GM13977 (cell line): ENCODE measurements around the gene WIZ.
"Not testable (repeated sequence)": the region's sequence is repeated elsewhere in the genome, so short reads cannot be mapped to it uniquely, and the experiment has no call there.

Source experiments
- DNase-seq: peaks from one replicate; pipeline ENCODE4 v3.0.0; 2012; ENCODE audit warnings: low spot score
- CTCF ChIP-seq: IDR thresholded peaks from 2 replicates; pipeline ENCODE4 v1.5.1; 2012; ENCODE audit warnings: mild to moderate bottlenecking, control low read depth; ENCODE audit not compliant: insufficient read depth; ENCODE audit errors: extremely low read depth, missing control alignments
- in situ Hi-C: fragments of 300-500 bp; cut with MboI; formaldehyde crosslinking; loops from one replicate; pipeline ENCODE4 v1.12.0; 2022; ENCODE audit warnings: low sequenced_read_pairs, low pct_unique_long_range_greater_than_20kb, mixed read lengths, inconsistent platforms; ENCODE audit not compliant: unreplicated experiment

Gene WIZ

GRCh38 chr19:15479391-15480345, 29.9 kb upstream of the WIZ start, which contains the start of gene PGLYRP2:
PGLYRP2 (minus strand) TSS chr19:15479501; CDS start chr19:15479371, 130 bp downstream.
- in situ Hi-C loops: loop anchor here (10.0 kb wide), 1 partner anchor 55 kb away; no protein-coding TSS in a partner anchor
- peak; percentile 12 for TF ChIP-seq CTCF
- DNase-seq: no peak

- DNase-seq: peak; percentile 0
- in situ Hi-C loops: loop anchor here (10.0 kb wide), 1 partner anchor 58 kb away; no protein-coding TSS in a partner anchor
- TF ChIP-seq CTCF: no peak
Measured at GRCh38 chr19:15476325-15476724, 26.6 kb upstream of the WIZ start.

- in situ Hi-C loops: loop anchor here (10.0 kb wide), 1 partner anchor 59 kb away; no protein-coding TSS in a partner anchor
- no peak for TF ChIP-seq CTCF
- DNase-seq: peak; percentile 3
Measured at GRCh38 chr19:15475611-15476010, 25.9 kb upstream of the WIZ start.

- in situ Hi-C loops: loop anchor here (10.0 kb wide), 1 partner anchor 60 kb away; no protein-coding TSS in a partner anchor
- no peak for TF ChIP-seq CTCF
- DNase-seq: no peak
Measured at GRCh38 chr19:15475169-15475568, 25.4 kb upstream of the WIZ start.

GRCh38 chr19:15473821-15474220, 24.1 kb upstream of the WIZ start:
- in situ Hi-C loops: loop anchor here (10.0 kb wide), 1 partner anchor 61 kb away; no protein-coding TSS in a partner anchor
- not testable (repeated sequence) for DNase-seq

- TF ChIP-seq CTCF: no peak
- in situ Hi-C loops: loop anchor here (10.0 kb wide), 1 partner anchor 63 kb away; no protein-coding TSS in a partner anchor
- no peak for DNase-seq
Measured at GRCh38 chr19:15471639-15472101, 21.9 kb upstream of the WIZ start.
